KOPT-K1 (cell line): Measurements from ENCODE around the gene HIGD1C.
"Not testable (repeated sequence)": the region's sequence is repeated elsewhere in the genome, so short reads cannot be mapped to it uniquely, and the experiment has no call there.

ENCODE experiments used
- H3K27ac ChIP-seq: fragments of 200-600 bp; sonication (generic); 2 replicates; pipeline ENCODE4 v1.5.1; 2016; ENCODE audit warnings: antibody characterized with exemption, mild to moderate bottlenecking, low read depth, low read length; ENCODE audit not compliant: poor library complexity, severe bottlenecking
- H3K36me3 ChIP-seq: fragments of 200-600 bp; sonication (generic); 2 replicates; pipeline ENCODE4 v1.5.1; 2017; ENCODE audit warnings: antibody characterized with exemption, mild to moderate bottlenecking, low read length, moderate library complexity; ENCODE audit not compliant: insufficient read depth
- H3K9me3 ChIP-seq: fragments of 200-600 bp; sonication (generic); 2 replicates; pipeline ENCODE4 v1.5.1; 2017; ENCODE audit warnings: antibody characterized with exemption, low read length, mild to moderate bottlenecking; ENCODE audit not compliant: insufficient read depth, poor library complexity, severe bottlenecking

The HIGD1C gene

DNA sequence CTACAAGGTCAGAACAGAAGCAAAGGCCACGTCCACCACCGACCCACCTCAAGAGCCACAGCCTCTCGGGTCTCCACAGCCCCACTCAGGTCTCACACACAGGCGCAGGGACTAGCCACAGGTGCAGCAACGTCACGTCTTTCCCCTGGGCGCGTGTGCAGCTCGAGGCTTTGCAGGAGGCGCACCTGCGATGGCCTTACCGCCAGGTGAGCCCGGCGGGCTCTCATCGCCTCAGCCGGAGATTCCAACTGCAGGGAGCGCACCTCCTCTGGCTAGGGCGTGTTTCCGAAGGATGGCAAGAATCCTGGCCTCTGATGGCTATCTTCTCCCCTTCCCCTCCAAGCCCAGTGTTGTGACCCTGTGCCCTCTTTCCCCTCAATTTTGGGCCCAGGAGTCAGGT is at the start of gene HIGD1C:
Gene HIGD1C, plus strand, starts transcription at position 35 of the 400 bp plus-strand sequence. CDS start 1,455 bp downstream, outside the sequence.
- Histone ChIP-seq H3K9me3 (no peaks in the 10 kb centered on the region), H3K27ac (no peak within 1 kb of the TSS), H3K36me3 (no peaks in the 10 kb centered on the region)

DNA sequence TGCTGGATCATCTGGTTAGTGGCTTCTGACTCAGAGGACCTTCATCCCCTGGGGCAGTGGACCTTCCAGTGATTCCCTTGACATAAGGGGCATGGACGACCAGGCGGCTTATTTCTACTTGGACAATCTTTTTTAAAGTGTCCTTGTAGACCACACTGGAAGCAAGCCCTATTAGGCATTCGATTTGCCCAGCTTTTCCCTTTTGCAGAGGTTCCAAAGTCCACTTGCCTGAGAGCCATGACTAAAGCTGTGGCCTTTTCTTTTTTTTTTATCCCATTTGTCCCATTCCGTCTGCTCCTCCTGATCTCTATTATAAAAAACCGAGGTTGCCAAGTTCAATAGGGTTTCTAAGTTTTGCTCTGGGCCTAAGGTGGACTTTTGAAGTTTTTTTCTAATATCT is 43.9 kb upstream of the HIGD1C start:
- H3K9me3 ChIP-seq = peaks cover 23% of the 10 kb centered on the region
- H3K36me3 ChIP-seq, H3K27ac ChIP-seq: not testable (repeated sequence)

DNA sequence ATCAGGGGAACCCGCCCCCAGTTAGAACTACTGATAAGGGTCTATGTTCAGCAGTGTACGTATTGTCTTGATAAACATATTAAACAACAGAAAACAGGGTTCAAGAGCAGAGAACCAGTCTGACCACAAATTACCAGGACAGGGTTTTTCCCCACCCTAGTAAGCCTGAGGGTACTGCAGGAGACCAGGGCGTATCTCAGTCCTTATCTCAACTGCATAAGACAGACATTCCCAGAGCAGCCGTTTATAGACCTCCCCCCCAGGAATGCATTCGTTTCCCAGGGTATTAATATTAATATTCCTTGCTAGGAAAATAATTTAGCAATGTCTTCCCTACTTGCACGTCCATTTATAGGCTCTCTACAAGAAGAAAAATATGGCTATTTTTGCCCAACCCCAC is 40.0 kb upstream of the HIGD1C start:
- not testable (repeated sequence) for H3K27ac ChIP-seq, H3K36me3 ChIP-seq
- H3K9me3 ChIP-seq = peaks cover 46% of the 10 kb centered on the region

DNA sequence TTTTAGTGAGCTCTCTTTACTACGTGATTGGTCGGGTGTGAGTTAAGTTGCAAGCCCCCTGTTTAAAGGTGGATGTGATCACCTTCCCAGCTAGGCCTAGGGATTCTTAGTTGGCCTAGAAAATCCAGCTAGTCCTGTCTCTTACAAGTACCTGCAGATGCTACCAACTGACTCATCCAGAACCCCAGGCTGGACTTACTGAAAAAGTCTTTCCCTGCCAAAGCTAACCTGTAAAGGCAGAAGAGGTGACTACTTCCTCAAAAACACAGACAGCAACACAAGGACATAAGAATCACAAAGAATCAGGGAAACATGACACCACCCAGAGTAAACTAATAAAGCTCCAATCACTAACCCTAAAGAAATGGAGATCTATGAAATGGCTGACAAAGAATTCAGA is 39.1 kb upstream of the HIGD1C start:
- no peak overlapping the region for H3K27ac ChIP-seq
- no peaks in the 10 kb centered on the region for H3K36me3 ChIP-seq
- peaks cover 55% of the 10 kb centered on the region for H3K9me3 ChIP-seq

DNA sequence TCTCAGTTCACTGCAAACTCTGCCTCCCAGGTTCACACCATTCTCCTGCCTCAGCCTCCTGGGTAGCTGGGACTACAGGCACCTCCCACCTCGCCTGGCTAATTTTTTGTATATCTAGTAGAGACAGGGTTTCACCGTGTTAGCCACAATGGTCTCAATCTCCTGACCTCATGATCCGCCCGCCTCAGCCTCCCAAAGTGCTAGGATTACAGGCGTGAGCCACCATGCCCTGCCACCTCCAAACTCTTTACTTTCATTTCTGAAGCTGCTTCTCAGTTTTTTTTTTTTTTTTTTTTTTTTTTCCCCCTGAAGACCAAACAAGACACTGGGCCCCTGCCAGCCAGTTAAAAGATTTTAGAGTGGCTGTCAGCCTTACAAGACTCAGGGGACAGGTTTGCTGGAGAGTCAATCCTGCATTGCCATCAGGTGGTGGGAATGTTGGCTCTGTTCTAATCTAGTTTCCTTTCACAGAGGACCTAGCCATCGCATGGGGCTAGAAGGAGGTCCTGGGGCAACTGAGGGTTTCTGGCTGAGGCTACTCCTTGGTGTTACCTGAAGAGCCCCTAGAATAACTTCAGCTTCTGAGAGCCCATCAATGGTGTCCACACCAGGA is 37.4 kb upstream of the HIGD1C start:
- Histone ChIP-seq H3K36me3 (no peaks in the 10 kb centered on the region), H3K9me3 (peaks cover 63% of the 10 kb centered on the region), H3K27ac (no peak overlapping the region)

DNA sequence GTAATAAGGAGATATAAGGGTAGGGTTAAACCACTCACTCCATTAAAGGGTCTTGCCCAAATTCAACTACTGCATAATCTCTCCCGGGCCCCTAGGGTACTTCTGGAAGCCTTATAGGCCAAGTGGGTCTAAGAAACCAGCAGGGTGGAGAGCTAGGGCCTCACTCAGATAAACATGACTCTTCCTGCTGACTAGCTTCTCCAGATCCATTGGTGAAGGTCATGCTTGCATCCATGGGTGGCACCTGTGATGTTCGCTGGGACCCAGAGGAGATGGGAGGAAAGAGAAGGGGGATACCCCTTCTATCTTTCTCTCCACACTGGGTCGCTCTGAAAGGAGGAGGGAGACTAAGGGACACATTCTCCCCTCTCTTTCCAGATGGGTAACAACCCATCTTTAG is 36.1 kb upstream of the HIGD1C start:
- Histone ChIP-seq H3K27ac (no peak overlapping the region), H3K9me3 (peaks cover 61% of the 10 kb centered on the region), H3K36me3 (no peaks in the 10 kb centered on the region)

DNA sequence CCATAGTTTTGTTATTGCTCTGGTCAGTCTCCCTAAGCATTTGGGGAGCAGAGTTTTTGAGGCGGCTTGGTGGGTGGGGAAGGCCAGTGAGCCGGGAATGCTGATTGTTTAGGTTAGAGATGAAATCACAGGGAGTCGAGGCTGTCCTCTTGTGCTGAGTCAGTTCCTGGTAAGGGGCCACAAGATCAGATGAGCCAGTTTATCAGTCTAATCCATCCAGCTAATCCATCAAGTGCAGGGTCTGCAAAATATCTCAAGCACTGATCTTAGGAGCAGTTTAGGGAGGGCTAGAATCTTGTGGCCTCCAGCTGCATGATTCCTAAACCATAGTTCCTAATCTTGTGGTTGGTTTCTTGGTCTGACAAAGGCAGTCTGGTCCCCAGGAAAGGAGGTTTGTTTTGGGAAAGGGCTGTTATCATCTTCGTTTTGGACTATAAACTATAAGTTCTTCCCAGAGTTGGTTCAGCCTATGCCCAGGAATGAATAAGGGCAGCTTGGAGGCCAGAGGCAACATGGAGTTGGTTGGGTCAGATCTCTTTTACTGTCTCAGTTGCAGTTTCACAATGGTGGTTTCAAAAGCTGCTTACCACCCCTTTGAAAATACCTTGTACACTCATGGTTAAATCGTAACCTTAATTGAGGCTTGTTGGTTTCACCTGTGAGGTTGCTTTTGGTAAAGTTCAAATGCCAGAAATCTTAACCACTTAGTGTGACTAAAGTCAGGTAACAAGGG is 33.6 kb upstream of the HIGD1C start:
- H3K36me3 ChIP-seq = no peaks in the 10 kb centered on the region
- H3K9me3 ChIP-seq = peaks cover 40% of the 10 kb centered on the region
- H3K27ac ChIP-seq = no peak overlapping the region

DNA sequence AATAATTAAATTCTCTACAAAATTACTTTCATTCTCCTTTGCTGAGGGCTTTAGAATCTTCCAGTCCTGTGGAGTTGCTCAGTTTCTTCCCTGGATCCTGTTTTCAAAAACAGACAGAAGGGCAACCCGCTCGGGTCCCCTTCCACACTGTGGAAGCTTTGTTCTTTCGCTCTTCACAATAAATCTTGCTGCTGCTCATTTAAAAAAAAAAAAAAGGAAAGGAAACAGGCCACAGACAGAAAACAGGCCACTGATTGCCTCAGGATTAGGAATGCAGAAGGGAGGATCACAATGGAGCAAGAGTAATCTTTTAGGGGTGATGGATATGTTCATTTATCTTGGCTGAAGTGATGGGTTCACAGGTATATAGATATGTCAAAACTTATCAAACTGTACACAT is 29.5 kb upstream of the HIGD1C start:
- no peak overlapping the region for H3K27ac ChIP-seq

DNA sequence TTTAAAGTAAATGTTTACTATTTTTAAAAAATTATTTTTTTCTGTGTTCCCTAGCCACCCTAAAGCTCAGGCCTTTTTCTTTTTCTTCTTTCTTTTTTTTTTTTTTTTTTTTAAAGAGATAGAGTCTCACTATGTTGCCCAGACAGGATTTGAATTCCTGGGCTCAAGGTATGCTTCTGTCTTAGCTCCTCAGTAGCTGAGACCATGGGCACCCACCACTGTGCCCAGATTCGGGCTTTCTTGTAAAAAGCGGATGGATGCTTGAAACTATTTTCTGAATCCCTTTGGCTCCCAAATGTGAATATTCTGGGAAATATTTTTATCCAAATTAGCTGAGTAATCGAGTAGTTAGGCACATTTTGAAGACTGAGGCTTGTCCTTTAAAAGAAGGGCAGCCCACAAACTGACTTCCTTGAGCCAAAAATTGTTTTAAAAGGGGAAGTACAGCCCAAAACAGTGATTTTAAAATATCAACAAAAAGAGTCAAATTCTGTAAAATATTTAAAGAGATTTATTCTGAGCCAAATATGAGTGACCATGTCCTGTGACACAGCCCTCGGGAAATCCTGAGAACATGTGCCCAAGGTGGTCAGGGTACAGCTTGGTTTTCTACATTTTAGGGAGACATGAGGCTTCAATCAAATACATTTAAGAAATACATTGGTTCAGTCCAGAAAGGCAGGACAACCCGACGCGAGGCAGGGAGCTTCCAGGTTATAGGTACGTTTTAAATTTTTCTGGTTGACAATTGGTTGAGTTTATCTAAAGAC is 28.8 kb upstream of the HIGD1C start:
- H3K36me3 ChIP-seq = no peaks in the 10 kb centered on the region
- peaks cover 4% of the 10 kb centered on the region for H3K9me3 ChIP-seq
- peak overlapping the region; percentile 66 for H3K27ac ChIP-seq

More for the DNA sequence above, 29.5 kb upstream of the HIGD1C start:
- H3K36me3 ChIP-seq = no peaks in the 10 kb centered on the region
- H3K9me3 ChIP-seq = peaks cover 12% of the 10 kb centered on the region

DNA sequence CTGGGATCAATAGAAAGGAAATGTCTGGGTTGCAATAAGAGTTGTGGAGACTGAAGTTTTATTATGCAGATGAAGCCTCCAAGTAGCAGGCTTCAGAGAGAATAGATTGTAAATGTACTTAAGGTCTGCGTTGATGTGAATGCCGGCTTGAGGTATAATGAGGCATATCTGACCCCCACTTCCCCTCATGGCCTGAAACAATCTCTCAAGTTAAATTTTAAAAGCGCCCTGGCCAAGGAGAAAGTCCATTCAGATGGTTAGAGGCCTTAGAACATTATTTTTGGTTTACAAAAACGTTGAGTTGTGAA is 28.3 kb upstream of the HIGD1C start:
- no peaks in the 10 kb centered on the region for H3K36me3 ChIP-seq
- H3K9me3 ChIP-seq = no peaks in the 10 kb centered on the region
- peak overlapping the region; percentile 66 for H3K27ac ChIP-seq

DNA sequence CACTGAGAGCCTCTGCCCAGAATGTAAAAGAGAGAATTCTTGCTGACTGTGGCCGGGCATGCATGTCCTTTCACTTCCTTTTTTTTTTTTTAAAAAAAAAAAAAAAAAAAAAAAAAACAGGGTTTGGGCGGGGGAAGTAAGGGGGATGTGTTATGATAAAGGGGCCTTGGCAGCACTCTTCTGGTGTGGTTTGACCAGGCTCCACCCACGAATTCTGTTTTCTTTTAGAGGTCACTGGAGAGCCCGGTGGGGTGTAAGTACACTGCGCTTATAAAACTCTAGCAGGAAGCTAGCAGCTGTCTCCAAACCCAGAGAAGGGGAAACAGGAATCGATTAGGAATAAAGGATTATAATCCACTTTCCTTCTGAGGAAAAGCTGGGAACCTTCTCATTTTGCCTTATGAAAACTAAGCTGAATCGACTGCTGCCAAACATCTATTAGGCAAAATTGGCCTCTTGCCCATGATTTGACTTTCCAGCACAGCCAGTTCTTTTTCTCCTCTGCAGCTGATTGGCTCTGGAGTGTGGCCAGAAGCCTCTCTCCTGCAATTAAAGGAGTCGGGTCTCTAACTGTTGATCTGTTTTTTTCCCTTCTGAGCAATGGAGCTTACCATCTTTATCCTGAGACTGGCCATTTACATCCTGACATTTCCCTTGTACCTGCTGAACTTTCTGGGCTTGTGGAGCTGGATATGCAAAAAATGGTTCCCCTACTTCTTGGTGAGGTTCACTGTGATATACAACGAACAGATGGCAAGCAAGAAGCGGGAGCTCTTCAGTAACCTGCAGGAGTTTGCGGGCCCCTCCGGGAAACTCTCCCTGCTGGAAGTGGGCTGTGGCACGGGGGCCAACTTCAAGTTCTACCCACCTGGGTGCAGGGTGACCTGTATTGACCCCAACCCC is 27.7 kb upstream of the HIGD1C start:
- Histone ChIP-seq H3K36me3 (no peaks in the 10 kb centered on the region), H3K9me3 (no peaks in the 10 kb centered on the region), H3K27ac (peak overlapping the region; percentile 66)

DNA sequence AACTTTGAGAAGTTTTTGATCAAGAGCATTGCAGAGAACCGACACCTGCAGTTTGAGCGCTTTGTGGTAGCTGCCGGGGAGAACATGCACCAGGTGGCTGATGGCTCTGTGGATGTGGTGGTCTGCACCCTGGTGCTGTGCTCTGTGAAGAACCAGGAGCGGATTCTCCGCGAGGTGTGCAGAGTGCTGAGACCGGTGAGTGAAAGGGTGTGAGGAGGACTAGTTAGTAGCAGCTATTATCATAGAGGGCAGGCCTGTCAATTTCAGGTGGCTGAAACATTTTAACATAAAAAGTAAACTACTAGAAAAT is 27.0 kb upstream of the HIGD1C start:
- Histone ChIP-seq H3K9me3 (no peaks in the 10 kb centered on the region), H3K27ac (peak overlapping the region; percentile 66), H3K36me3 (no peaks in the 10 kb centered on the region)

DNA sequence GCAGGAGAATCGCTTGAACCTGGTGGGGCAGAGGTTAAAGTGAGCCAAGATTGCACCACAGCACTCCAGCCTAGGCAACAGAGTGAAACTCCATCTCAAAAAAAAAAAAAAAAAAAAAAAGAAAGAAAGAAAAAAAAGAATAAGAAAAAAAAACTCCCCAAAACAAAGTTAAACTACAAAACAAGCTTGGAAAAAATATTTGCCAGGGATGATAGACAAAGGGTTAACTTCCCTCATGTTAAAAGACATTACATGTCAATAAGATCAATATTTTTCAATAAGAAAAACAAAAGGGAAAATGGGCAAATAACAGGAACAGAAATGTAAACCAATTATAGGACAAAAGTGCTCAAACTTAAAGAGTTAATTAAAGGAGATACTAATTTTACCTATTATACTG is 26.4 kb upstream of the HIGD1C start:
- Histone ChIP-seq H3K9me3 (no peaks in the 10 kb centered on the region), H3K27ac (peak overlapping the region; percentile 66)

DNA sequence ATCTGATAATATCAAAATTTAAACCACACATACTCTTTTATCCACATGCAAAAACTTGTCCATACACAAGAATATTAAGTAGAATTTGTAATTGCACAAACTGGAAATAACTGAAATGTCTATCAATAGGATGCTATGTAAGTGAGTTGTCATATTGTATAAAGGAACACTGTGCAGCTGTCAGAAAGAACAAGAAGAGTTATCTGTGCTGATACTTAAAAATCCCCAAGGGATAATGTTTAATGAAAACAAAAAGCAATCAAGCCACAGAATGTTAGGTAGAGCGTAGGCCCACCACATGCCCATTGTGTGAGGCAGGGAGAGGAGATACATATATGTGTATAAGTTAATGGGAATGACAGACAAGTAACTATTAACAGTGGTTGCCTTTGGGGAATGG is 25.9 kb upstream of the HIGD1C start:
- Histone ChIP-seq H3K36me3 (no peaks in the 10 kb centered on the region), H3K9me3 (no peaks in the 10 kb centered on the region), H3K27ac (no peak overlapping the region)

More for the DNA sequence above, 26.4 kb upstream of the HIGD1C start:
- no peaks in the 10 kb centered on the region for H3K36me3 ChIP-seq

DNA sequence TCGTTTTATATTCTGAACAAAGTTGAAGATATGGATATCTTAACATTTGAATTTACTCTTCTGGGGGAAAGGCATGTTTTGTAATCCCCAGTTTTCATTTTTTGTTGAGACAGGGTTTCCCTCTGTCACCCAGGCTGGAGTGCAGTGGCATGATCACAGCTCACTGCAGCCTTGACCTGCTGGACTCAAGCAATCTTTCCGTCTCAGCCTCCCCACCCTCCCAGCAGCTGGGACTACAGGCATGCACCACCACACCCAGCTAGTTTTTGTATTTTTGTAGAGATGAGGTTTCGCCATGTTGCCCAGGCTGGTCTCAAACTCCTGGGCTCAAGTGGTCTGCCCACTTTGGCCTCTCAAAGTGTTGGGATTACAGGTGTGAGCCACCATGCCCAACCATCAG is 25.4 kb upstream of the HIGD1C start:
- H3K27ac ChIP-seq = not testable (repeated sequence)

More for the DNA sequence above, 25.4 kb upstream of the HIGD1C start:
- not testable (repeated sequence) for H3K36me3 ChIP-seq, H3K9me3 ChIP-seq
